Esophagus mucosa (tissue), 1 donor: ENCODE measurements around the gene CPT1B. TPM values are rescaled to one million over a fixed set of nuclear protein-coding genes. Genes with fewer than 3 reads are reported as not detected.
A peak's percentile ranks its signal among the peaks of the same experiment; 100 is the strongest.
"Not testable (repeated sequence)": the region's sequence is repeated elsewhere in the genome, so short reads cannot be mapped to it uniquely, and the experiment has no call there.

Experiments used
- ATAC-seq: fragments of 200-7000 bp; cut with Tn5 transposase; one replicate; pipeline ENCODE4 v1.9.1; 2020
- total RNA-seq: library from RNA; stranded (reverse); gene quantifications from one replicate; pipeline ENCODE4 v1.2.4, GENCODE V29; 2023
- donor health status: DM: yes; HTN: yes; CAD: no.

The CPT1B gene
- 12.1 TPM for total RNA-seq

DNA sequence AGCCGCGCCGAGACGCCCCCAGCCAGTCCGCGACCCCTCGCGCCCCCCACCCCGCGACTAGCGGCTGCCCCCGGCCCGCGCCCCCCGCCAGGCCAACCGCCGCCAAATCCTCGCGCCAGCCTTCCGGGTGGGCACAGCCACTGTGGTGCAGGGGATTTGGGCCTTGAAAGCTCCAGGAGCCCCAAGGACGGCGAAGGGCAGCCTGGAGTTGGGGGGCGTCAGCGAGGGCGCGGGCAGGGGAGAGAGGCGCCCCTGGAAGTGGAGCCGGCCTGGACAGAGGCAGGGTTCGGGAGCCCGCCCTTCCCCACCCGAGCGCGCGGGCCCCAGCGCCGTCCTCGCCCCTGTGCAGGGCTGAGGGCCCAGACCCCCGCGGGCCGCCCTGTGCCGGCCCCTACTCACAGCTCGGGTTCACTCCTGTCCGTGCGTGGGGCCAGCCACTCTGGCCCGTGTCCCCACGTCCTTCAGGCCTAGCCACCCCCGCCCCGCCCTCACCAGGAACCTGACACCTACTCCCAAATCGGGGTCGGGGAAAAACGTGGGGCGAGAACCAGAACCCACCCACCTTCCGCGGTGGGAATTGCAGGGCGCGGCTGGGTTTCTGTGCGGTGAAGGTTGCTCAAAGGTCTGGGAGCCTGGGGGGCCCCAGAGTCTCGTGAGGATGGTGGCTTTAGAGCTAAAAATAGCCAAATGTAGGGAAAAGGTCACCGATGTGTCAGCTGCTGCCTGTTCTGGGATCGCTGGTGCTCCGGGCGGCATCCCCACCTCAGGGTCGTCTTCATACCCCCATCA is at the start of gene CPT1B:
TSS of gene CPT1B (minus strand) at position 441 of the 789 bp plus-strand sequence. CDS start 512 bp downstream, outside the sequence.
- no peak for ATAC-seq

DNA sequence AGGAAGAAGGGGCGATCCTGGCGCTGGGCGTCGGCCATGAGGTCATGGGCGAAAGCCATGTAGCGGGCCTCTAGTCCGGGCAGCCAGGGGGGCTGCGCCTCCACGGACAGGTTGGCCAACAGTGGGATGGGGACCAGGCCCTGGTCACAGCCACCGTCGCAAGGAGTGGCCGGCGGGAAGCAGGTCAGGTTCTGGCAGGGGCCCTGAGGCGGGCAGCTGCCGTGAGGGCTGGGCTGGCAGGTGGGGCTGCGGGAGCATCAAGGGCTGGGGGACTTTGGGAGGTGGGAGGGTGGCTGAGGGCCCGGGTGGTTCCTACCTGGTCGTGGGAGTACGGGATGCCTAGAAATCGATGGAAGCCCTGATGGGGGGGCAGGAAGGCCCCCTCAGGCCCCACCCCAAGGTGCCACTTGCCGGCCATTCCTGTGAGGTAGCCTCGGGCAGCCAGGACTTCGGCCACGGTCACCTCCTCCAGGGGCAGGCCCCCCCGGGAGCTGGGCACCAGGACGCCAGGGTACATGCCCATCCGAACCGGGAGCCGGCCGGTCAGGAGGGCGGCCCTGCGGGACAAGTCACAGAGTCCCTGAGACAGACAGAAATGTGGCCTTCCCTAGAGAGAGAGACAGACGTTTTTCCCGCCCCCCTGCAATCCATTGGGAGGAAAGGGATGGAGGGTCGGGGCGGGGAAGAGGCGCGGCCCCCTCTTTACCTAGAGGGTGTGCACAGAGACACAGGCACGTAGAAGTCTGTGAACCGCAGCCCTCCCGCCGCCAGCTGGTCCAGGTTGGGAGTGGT is 48.8 kb upstream of the CPT1B start:
- ATAC-seq, result no peak

DNA sequence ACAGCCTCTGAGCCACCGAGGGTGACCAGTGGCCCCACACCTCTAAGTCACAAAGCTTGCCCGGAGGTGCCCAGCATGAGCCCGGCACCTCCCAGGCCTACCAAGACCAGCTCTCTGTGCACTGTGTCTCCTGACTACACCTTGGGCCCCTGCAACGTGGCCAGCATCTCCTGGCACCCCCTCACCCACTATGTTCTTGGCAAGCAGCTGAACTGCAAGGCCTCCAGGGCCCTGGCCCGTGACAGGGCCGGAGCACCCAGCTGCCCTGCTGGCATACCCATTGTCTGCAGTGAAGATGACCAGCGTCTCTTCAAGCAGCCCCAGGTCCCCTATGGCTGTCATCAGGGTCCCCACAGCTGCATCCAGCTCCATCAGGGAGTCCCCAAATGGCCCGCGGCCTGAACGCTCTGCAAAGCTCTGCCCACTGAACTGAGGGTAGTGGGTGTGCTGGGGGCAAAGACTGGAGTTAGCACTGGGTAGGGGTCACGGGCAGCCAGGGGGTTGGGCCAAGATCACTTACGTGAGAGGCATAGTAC is 48.2 kb upstream of the CPT1B start:
- ATAC-seq, result no peak

DNA sequence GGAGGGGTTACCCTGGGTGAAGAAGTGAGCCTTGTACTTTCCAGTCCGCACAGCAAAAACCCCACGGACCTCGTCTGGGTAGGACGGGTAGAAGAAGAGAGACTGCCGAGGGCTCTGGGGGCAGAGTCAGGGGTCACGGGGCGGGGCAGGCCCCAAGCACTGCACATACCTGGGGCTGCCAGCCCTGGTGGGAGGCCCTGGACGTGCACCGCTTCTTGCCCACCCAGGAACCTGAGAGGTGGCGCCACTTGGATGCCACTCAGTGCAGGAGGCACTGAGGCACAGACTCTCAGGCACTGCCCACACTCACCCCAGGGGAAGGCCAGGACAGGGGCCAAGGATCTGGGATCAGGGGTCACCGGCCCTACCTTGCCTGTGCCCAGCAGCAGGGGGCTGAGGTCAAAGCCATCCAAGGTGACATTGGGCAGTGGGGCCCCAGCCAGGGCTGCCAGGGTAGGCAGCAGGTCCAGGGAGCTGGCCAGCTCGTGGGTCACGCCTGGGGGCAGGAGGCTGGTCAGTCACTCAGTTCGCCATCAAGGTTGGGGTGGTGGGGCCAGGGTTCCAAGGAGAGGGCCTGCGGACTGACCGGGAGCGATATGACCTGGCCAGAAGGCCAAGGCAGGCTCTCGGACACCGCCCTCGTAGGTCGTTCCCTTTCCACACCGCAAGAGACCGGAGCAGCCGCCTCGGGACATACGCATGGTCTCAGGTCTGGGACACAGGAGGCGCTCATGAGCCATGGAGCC is 47.5 kb upstream of the CPT1B start:
- ATAC-seq, result no peak

DNA sequence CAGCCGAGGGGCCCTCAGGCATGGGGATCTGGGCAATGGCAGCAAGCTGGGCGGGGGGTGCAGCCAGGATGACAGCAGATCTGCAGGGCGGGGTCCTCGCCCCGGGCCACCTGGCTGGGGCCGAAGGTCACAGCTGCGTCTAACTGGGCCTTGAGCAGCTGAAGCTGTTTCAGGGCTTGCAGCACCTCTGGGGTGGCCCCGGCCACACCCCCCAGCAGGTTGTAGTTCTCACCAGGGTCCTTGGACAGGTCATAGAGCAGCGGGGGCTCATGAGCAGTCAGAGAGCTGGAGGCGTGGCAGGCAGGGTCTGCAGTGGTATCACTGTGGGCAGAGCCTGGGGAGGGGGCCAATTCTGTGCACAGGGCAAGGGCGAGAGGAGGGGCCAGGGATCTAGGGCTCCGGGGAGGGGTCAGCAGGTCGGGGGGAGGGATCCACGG is 46.9 kb upstream of the CPT1B start:
- no peak for ATAC-seq

DNA sequence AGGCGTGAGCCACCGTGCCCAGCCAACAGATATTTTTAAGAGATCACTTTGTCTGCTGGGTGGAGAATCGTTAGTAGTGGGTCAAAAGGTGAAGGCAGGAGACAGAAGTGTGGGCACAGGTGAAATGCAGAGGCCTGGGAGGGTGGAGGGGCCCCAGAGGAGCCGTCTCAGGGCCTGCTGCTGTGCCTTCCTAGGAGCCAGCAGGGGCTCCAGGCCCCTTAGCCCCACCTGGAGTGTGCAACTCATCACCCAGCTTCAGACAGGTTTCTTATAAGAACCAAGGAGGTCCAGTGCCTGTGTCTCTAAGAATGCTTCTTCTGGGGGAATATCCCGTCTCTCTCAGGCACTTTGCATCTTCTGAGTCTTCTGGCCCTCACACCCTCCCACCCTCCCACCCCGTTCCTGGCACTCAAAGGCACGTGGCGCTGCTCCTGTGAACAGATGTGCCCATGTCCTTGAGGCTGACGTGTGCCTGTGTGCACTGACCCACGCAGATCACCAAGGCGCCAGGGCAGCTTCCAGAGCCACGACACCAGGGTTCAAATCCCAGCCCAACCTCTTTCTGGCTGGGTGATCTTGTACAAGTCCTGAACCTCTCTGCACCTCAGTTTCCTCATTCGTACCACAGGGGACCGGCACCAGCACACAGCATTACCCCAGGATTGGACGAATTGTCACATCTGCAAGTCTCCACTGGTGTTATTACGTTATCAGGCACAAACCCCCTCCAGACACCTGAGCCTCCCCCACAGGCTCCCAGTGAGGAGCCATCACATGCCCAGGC is 46.3 kb upstream of the CPT1B start:
- no peak for ATAC-seq

DNA sequence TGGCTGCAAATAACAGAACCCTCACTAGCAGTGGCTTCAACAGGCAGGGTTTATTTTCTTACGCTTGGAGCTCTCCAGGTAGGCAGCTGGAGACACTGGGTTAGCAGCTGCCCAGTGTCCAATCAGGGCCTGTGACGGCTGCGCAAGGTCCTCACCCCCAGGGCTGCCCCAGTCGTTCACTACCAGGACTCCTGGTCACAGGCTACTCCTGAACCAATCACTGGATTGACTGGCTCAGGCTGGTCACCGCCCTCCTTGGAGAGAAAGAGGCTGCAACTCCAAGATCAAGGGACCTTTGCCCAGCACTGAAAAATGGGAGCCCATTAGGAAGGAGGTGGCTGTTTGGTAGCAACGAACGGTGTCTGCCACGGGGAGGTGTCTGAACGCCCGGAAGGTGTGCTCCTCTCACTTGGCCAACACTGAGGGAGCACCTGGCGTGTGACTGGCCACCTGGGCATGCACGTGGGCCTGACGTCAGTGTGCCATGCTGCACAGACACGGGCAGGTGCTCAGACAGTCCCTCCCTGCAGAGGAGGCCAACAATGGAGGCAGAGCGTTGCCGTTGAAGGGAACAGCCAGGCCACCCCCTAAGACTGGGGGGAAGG is 44.6 kb upstream of the CPT1B start:
- ATAC-seq, result peak; percentile 78

DNA sequence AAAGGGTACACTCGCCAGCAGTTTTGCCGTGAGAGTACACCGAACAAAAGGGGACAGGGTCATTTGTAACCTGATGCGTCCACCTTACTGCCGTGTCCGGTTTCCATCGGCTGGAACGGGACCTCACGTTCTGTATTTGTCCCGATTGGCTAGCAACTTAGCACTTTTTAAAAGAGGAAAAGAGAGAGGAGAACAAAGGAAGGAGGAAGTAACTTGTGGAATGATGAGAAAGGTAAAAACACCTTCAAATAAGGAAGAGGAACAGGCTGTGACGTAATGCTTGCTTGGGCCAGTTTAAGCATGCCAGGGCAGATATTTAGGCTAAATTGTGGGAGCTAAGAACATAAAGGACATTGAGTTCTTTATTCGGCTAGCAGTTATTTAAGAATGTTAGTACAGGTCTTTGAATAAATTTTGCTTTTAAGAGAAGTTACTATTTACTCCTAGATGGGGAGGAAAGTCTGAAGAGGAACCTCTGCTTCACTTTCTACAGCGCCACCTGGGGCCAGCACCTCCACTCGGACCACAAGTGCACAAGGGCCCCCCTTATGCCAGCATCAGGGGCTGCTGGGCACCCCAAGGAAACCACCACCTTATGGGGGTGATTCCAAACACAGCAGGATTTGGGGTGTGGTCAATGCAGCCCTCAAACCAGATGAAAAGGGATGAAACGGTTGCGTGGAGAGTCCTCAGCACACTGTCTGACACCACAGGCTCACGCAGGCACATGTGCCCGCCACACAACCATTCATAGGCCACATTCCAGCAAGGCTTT is 43.9 kb upstream of the CPT1B start:
- ATAC-seq, result peak; percentile 6

DNA sequence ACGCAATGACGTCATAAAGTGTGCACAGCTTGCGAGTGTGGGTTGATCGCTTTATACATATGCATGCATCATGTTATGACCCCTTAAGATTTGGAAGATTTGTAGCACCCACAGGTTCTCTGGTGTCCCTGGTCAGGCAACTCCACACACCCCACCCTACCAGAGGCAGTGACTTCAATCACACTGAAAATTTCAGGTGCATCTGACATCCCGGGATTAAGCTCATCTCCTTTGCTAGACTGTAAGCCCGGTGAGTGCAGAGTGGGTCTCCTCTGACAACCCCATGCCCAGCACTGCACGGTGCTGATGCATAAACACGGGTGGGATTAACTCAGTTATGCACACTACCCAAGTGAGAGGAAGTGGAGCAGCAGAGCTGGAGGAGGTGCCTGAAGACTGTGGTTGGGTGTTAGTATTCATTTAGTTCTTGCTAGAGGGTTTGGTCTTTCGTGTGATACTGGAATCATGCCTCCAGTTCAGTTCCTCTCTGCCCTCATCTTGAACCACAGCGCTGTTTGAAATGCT is 43.2 kb upstream of the CPT1B start:
- peak; percentile 46 for ATAC-seq

DNA sequence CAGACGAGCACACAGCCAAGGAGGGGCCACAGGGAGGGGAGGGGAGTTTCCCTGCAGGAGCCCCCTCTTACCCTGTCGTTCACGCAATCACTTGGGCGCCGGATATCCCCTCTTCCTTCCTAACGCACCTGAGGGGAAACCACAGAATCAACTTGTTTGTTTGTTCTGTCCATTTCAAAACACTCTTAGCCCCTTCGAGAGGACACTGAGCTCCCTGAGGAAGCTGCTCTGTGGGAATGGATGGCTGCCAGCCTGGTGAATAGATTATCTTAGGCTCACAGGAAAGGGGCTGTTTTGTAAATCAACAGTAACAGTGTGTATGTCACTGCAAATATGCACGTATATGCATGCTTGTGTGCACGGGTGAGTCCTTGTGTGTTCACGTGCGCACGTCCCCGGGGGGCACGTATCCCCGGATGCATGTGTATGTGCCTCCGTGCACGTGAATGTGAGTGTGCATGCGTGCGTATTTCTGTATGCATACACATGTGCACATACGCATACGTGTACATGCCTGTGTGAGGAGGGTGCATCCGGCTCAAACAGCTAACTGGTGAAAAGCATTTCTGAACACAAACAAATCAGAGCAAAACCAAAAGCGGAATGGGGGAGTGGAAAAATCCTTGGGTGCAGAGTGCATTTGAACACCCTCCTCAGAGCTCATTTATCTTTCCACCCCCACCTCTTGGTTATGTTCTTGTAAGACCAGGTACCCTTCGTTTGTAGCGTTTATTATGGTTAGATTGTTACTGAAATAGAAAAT is 42.5 kb upstream of the CPT1B start:
- peak; percentile 60 for ATAC-seq

DNA sequence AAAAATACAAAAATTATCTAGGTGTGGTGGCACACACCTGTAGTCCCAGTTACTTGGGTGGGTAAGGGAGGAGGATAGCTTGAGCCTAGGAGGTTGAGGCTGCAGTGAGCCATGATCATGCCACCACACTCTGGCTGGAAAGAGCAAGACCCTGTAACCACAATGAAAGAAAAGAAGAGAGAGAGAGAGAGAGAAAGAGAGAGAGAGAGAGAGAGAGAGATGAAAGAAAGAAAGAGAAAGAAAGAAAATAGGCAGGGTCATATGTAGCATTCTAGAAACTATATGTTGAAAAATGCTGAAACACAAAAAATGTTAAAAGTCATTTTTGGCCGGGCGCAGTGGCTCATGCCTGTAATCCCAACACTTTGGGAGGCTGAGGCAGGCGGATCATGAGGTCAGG is 36.1 kb upstream of the CPT1B start:
- not testable (repeated sequence) for ATAC-seq

DNA sequence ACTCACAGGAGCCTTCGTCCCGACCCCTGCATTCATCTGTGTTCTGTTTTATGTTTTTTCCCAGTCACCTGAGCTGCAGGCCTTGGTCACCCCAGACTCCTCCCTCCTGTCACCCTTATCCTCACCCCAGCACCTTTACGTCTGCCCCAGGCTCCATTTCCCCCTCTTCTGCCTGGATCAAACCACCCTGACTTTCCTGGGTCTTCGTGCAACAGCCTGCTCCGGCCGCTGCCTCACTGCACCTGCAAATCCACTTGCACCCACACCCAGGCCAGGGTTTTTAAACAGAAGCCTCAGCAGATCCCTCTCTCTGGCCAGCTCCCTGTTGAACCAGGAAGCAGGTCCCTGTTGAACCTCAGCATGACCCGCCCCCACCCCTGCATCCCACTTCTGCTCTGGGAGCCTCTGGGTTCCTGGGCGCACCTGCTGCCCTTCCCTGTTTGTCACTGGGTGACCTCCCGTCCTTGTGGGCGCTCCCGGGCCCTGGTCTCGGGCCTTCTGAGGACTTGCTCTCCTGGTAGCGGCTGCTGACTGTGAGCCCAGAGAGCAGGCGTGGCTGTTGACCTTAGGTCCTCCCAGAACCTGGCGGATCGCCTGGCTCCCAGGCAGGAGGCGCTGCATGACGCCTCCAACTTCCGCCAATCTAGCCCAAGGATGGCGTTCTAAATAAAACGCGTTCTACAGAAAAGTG is 35.2 kb upstream of the CPT1B start:
- peak; percentile 89 for ATAC-seq

DNA sequence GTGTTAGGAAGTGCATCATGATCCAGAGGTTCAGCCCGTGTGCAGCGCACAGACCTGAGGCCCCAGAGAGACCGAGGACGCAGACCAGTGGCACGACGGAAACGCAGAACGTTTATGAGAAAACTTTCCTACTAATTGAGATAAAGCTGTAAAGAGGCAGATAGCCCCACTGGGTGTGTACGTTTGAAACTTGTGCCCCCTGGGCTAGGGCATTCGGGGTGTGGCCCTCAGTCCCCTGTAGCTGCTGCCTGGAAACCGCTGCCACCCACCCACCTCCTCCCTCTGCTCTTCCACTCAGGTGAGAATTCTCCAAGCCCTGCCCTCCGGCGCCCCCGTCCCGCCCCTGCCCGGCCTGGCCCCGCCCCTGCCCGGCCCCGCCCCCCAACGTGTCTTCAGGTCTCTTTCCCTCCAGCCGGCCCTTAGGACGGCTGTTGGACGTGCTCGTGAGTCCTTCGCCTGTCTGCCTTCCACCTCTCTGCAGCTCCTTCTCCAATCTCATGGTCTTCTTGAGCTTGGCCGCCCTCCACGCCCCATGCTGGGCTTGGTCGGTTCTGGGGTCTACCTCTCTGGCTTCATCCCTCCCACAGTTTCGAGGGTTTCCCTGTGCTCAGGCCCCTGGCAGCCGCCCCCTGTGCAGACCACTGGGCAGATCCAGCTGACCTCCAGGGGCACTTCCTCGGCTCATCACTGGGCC is 34.4 kb upstream of the CPT1B start:
- peak; percentile 39 for ATAC-seq

DNA sequence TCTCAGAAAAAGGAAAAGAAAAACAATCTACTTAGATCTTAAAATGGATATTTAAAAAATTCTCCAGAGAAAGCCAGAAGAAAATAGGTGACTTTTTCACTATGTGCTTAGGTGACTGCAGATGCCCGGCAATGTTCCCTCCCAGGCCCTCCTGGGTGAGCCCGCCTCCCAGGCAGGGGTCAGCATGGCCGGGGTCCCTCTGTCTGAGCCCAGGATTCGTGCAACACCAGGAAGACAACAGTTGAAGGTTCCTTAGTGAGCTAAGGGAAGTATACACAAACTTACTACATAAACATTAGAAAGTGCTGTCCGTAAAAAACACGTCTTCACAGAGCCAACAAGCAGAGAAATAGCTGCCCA is 33.9 kb upstream of the CPT1B start:
- no peak for ATAC-seq

DNA sequence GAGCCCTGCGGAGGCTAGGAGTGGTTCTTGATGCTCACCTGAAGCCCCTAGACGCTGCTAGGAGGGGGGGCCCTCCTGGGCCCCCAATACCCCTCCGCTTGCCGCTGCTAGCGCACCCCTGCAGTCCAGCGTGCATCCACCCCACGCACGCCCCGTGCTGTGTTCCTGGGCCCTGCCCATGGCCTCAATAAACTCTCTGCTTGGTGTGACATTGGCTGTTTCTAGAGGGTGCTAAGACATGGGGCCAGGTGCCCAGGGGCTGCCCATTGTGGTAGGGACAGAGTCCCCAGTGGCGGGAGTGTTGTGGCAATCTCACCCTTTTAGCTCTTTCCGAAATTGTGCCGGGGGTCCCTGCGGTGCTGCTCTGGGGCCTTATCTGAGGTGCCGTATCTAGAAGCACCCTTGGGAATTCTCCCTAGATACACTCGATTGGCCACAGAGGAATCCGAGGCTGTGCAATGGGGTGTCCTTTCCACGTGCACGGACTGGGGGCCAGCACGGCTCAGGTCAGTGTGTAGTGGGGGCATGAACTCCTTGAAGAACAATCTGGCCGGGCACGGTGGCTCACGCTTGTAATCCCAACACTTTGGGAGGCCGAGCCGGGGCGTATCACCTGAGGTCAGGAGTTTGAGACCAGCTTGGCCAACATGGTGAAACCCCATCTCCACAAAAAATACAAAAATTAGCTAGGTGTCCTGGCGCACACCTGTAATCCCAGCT is 33.3 kb upstream of the CPT1B start:
- ATAC-seq, result no peak

DNA sequence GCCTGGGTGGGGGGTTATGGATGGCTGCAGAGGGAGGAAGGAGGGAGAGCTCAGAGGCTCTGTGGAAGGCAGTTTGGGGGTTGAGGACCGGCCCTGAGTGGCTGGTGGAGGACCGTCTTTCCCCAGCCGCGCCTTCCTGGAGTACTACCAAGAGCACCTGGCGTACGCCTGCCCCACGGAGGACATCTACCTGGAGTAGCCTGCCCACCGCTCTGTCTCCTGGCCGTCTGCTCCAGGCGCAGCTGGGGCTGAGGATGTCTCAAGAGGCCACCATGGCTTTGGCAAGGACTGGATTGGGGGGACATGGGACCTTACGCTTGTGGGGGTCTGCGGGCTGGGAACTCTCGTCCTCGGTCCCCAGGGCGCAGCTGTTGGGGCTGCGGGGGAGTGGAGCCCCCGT is 32.4 kb upstream of the CPT1B start:
- no peak for ATAC-seq

DNA sequence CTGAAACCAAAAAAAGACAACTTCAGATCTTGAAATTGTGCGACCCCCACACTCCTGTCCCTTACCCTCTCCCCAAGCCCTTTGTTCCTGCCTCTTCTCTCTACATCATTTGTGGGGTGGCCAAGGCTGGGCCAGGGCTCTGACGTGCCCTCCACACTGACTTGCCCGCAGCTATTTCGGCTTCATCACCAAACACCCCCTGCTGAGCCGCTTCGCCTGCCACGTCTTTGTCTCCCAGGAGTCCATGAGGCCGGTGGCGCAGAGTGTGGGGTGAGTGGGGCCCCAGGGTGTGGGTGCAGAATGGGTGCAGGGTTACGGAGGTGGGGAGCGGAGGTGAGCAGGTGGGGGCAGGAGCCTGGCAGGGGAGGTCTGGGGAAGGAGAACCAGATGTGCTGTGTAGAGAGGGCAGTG is 31.8 kb upstream of the CPT1B start:
- ATAC-seq, result no peak

DNA sequence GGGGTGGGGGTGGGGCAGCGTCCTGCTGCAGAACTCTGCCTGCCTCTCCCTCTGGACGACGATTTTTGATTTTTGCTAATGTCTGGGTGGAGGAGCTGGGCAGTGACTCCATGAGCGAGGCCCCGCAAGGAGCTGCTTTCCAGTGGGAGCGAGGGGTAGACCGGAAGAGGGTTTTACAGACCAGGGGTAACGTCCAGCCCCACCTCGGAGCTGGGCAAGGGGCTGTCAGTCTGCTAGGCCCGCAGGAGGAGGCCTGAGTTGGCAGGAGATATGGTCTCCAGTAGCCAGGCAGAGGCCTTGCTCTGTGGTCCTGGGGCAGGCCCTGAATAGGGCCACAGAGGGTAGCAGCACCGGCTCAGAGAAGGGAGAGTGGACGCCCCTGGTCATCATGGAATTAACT is 31.4 kb upstream of the CPT1B start:
- ATAC-seq, result no peak
